ENCODE data around the gene CPLX3. TPM values are rescaled to one million over a fixed set of nuclear protein-coding genes. Genes with fewer than 3 reads are reported as not detected.

Gene CPLX3
- total and polyA plus RNA-seq, 2 donors (not counting 3 experiments of a cell fraction or from before 2014, with no cell fraction given), result not detected

GRCh38 chr15:74816624-74817369 lies 9.6 kb upstream of the CPLX3 start:
- no peak overlapping the region for H3K4me3 ChIP-seq (replicated peaks in 1 of 3; ENCODE audit: insufficient read depth in 1 of 3, low read depth in 1 of 3, low read length in 3 of 3)
- intact Hi-C loops (cut with micrococcal nuclease), result no loop called here
- CTCF ChIA-PET, result interaction anchor here (0.8 to 2.2 kb wide), 6 partner anchors 10 to 134 kb away, joined by 3 to 6 read pairs (median 3); partner anchors contain the start of genes CPLX3 and CSK
- H2AFZ ChIP-seq (ENCODE audit: low read depth, low read length), result no peak overlapping the region
- H3K4me2 ChIP-seq (ENCODE audit: insufficient read depth, low read length), result no peak overlapping the region
- POLR2A ChIA-PET, result interaction anchor here (0.6 kb wide), 1 partner anchor 31 kb away, joined by 4 read pairs; no protein-coding TSS in a partner anchor
- dilution Hi-C loops (cut with MboI; ENCODE audit: extremely low pct_ligation_motif_present, low sequenced_read_pairs), result no loop called here
- peaks cover 8% of the 10 kb centered on the region for H3K4me1 ChIP-seq (ENCODE audit: control insufficient read depth, extremely low read depth, insufficient read depth, low read length)
- TF ChIP-seq JUN (IDR thresholded peaks at IDR 0.05; ENCODE audit: borderline replicate concordance, insufficient read depth, insufficient read length, low read depth) (no peak), FOS (IDR thresholded peaks at IDR 0.05; ENCODE audit: borderline replicate concordance, insufficient read depth, low read length) (no peak), GATA2 (IDR thresholded peaks at IDR 0.05; ENCODE audit: insufficient read depth, insufficient read length, low read depth, low read length) (no peak), POLR2AphosphoS5 (IDR thresholded peaks at IDR 0.05; ENCODE audit: insufficient read depth, low read depth, low read length) (no peak), CTCF (IDR thresholded peaks at IDR 0.05; ENCODE audit: extremely low read depth in 1 of 2, insufficient read depth in 1 of 2, low read depth in 1 of 2, low read length in 2 of 2) (no peak), POLR2A (IDR thresholded peaks at IDR 0.05; ENCODE audit: low read depth, low read length) (no peak), EZH2 (IDR thresholded peaks at IDR 0.05; ENCODE audit: borderline replicate concordance, low read depth, low read length, severe bottlenecking) (no peak), MAX (IDR thresholded peaks at IDR 0.05; ENCODE audit: insufficient read depth, insufficient read length) (no peak), MYC (IDR thresholded peaks at IDR 0.05; ENCODE audit: low read depth, low read length) (no peak)
- no peaks in the 10 kb centered on the region for H3K9me3 ChIP-seq (replicated peaks; ENCODE audit: control insufficient read depth, insufficient read depth, low read length)
- no peaks in the 10 kb centered on the region for H3K79me2 ChIP-seq (ENCODE audit: control insufficient read depth, insufficient read depth, low read length)
- no peak overlapping the region for H3K27ac ChIP-seq (ENCODE audit: insufficient read depth, low read depth, low read length)
- H3K9me1 ChIP-seq (replicated peaks; ENCODE audit: control insufficient read depth, extremely low read depth, insufficient read depth, low read length), result no peaks in the 10 kb centered on the region
- H3K9ac ChIP-seq (replicated peaks; ENCODE audit: extremely low read depth, insufficient read depth, low read length), result no peak overlapping the region
- H3K27me3 ChIP-seq (ENCODE audit: control insufficient read depth in 2 of 2, insufficient read depth in 2 of 2, low read length in 2 of 2), result no peaks in the 10 kb centered on the region
- H3K36me3 ChIP-seq (ENCODE audit: control insufficient read depth in 2 of 2, extremely low read depth in 1 of 2, insufficient read depth in 2 of 2, low read length in 2 of 2), result no peaks in the 10 kb centered on the region
- no TSS peak for BruUV-seq (replicated peaks)
- no peak for DNase-seq (ENCODE audit: low read depth, low spot score)
- FAIRE-seq, result no peak
- no peaks in the 10 kb centered on the region for H4K20me1 ChIP-seq (replicated peaks; ENCODE audit: control insufficient read depth, extremely low read depth, insufficient read depth, low read length)

All from endothelial cell of umbilical vein (primary cell).